ENCODE results near the gene MSL1. TPM values are rescaled to one million over a fixed set of nuclear protein-coding genes. Genes with fewer than 3 reads are reported as not detected.

Gene MSL1
- total and polyA plus RNA-seq, 2 of the 13 experiments (the other 11 are each of a cell fraction or from before 2014, with no cell fraction given), result 63.8 to 88.5 TPM

DNA sequence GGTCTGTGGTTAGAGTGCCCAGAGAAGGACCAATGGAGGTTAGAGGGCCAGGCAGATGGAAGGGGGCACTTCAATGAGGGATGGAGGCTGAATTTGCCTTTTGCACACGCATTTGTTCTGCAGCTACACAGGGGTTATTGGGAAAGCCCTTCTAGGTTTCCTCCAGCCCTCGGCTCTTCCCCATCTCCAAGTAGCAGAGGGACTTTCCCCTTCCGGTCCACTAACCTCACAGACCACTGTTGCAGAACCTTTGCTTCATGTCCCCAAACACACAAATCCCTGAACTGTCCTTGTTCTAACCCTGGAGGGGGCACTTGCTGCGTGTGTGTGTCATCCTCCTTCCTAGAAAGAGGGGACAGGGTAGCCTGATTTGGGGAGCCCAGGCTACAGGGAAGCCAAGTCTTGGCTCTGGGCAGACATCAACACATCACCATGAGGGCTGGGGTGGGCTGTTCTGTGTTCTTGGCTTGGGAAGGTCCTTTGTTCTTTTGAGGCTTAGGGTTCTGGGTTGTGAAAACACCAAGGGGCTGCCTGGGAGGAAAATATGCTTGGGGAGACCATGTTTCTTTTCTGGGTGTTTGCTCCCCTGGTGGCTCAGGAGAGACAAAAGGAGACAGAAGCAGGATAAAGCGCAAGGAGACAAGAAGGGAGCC lies 14.1 kb upstream of the MSL1 start (continued):
- TF ChIP-seq, protein P1, sequence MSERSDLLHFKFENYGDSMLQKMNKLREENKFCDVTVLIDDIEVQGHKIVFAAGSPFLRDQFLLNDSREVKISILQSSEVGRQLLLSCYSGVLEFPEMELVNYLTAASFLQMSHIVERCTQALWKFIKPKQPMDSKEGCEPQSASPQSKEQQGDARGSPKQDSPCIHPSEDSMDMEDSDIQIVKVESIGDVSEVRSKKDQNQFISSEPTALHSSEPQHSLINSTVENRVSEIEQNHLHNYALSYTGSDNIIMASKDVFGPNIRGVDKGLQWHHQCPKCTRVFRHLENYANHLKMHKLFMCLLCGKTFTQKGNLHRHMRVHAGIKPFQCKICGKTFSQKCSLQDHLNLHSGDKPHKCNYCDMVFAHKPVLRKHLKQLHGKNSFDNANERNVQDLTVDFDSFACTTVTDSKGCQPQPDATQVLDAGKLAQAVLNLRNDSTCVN (CRISPR knock-in tag; IDR thresholded peaks at IDR 0.05; ENCODE audit: borderline replicate concordance), result 0 out of 2 replicates have a peak, but pooled peaks have one; percentile 37
- TF ChIP-seq NFIC (IDR thresholded peaks at IDR 0.05; ENCODE audit: low read length), result 0 out of 2 replicates have a peak, but pooled peaks have one; percentile 39
- TF ChIP-seq, protein P2, sequence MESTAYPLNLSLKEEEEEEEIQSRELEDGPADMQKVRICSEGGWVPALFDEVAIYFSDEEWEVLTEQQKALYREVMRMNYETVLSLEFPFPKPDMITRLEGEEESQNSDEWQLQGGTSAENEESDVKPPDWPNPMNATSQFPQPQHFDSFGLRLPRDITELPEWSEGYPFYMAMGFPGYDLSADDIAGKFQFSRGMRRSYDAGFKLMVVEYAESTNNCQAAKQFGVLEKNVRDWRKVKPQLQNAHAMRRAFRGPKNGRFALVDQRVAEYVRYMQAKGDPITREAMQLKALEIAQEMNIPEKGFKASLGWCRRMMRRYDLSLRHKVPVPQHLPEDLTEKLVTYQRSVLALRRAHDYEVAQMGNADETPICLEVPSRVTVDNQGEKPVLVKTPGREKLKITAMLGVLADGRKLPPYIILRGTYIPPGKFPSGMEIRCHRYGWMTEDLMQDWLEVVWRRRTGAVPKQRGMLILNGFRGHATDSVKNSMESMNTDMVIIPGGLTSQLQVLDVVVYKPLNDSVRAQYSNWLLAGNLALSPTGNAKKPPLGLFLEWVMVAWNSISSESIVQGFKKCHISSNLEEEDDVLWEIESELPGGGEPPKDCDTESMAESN (CRISPR knock-in tag; conservative IDR thresholded peaks at IDR 0.05), result no peak
- no peak for TF ChIP-seq JARID2 (CRISPR knock-in tag; IDR thresholded peaks at IDR 0.05; ENCODE audit: insufficient replicate concordance)
- TF ChIP-seq, protein P3, sequence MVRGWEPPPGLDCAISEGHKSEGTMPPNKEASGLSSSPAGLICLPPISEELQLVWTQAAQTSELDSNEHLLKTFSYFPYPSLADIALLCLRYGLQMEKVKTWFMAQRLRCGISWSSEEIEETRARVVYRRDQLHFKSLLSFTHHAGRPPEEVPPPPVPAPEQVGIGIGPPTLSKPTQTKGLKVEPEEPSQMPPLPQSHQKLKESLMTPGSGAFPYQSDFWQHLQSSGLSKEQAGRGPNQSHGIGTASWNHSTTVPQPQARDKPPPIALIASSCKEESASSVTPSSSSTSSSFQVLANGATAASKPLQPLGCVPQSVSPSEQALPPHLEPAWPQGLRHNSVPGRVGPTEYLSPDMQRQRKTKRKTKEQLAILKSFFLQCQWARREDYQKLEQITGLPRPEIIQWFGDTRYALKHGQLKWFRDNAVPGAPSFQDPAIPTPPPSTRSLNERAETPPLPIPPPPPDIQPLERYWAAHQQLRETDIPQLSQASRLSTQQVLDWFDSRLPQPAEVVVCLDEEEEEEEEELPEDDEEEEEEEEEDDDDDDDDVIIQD (CRISPR knock-in tag; IDR thresholded peaks at IDR 0.05; ENCODE audit: low read depth), result no peak
- peak; percentile 14; the same call in 1 of the 2 replicates for TF ChIP-seq CEBPB (IDR thresholded peaks at IDR 0.05; ENCODE audit: borderline replicate concordance, low read depth, low read length)
- TF ChIP-seq, protein P4, sequence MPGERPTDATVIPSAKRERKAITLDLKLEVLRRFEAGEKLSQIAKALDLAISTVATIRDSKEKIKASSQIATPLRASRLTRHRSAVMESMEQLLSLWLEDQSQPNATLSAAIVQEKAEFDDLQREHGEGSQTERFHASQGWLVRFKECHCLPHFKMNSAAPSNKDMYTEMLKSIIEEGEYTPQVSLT (CRISPR knock-in tag; IDR thresholded peaks at IDR 0.05; ENCODE audit: borderline replicate concordance, low read depth), result 0 out of 2 replicates have a peak, but pooled peaks have one; percentile 25
- TF ChIP-seq KDM3A (CRISPR knock-in tag; IDR thresholded peaks at IDR 0.05; ENCODE audit: low read depth), result no peak
- TF ChIP-seq SAFB2 (CRISPR knock-in tag; IDR thresholded peaks at IDR 0.05; ENCODE audit: borderline replicate concordance, low read depth), result no peak
- no peak for TF ChIP-seq LCORL (IDR thresholded peaks at IDR 0.05)
- TF ChIP-seq LCORL (CRISPR knock-in tag; IDR thresholded peaks at IDR 0.05), result peak; percentile 43; the same call in 1 of the 2 replicates
- 0 out of 2 replicates have a peak, but pooled peaks have one; percentile 4 for TF ChIP-seq NFE2 (CRISPR knock-in tag; IDR thresholded peaks at IDR 0.05)
- TF ChIP-seq ZSCAN25 (CRISPR knock-in tag; IDR thresholded peaks at IDR 0.05), result 0 out of 2 replicates have a peak, but pooled peaks have one; percentile 4
- TF ChIP-seq ZNF264 (CRISPR knock-in tag; IDR thresholded peaks at IDR 0.05), result 0 out of 2 replicates have a peak, but pooled peaks have one; percentile 43
- no peak for TF ChIP-seq PCBP2 (optimal IDR thresholded peaks at IDR 0.05; ENCODE audit: low read depth, low read length, poor library complexity, severe bottlenecking)
- no peak for TF ChIP-seq BHLHE40 (IDR thresholded peaks at IDR 0.05; ENCODE audit: low read length)
- peak; percentile 79 for TF ChIP-seq RARA (CRISPR knock-in tag; IDR thresholded peaks at IDR 0.05)
- no peak for TF ChIP-seq ZNF143 (CRISPR knock-in tag; IDR thresholded peaks at IDR 0.05)
- no peak for TF ChIP-seq TGIF2 (CRISPR knock-in tag; IDR thresholded peaks at IDR 0.05)
- TF ChIP-seq ZNF101 (CRISPR knock-in tag; IDR thresholded peaks at IDR 0.05; ENCODE audit: borderline replicate concordance, low read depth), result no peak
- no peak for TF ChIP-seq POGZ (CRISPR knock-in tag; IDR thresholded peaks at IDR 0.05)
- TF ChIP-seq, protein P5, sequence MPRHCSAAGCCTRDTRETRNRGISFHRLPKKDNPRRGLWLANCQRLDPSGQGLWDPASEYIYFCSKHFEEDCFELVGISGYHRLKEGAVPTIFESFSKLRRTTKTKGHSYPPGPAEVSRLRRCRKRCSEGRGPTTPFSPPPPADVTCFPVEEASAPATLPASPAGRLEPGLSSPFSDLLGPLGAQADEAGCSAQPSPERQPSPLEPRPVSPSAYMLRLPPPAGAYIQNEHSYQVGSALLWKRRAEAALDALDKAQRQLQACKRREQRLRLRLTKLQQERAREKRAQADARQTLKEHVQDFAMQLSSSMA (CRISPR knock-in tag; IDR thresholded peaks at IDR 0.05), result no peak
- no peak for TF ChIP-seq XRCC5 (optimal IDR thresholded peaks at IDR 0.05; ENCODE audit: low read length)
- peak; percentile 43; the same call in 1 of the 2 replicates for TF ChIP-seq ZNF891 (CRISPR knock-in tag; IDR thresholded peaks at IDR 0.05)
- TF ChIP-seq MED8 (CRISPR knock-in tag; IDR thresholded peaks at IDR 0.05; ENCODE audit: insufficient replicate concordance), result no peak
